Panc1 (cell line): ENCODE results near the gene SCARF2. TPM values are rescaled to one million over a fixed set of nuclear protein-coding genes. Genes with fewer than 3 reads are reported as not detected.
"Not testable (repeated sequence)": the region's sequence is repeated elsewhere in the genome, so short reads cannot be mapped to it uniquely, and the experiment has no call there.

Experiments
- ATAC-seq: fragments of 200-7000 bp; cut with Tn5 transposase; 2 replicates; pipeline ENCODE4 v1.9.1; 2020; ENCODE audit warnings: mild to moderate bottlenecking, moderate library complexity
- BruUV-seq: library from RNA; stranded (reverse); fragments of 400-500 nt; replicated peaks from 2 replicates; lab custom pipeline; 2021; lab: Mats Ljungman, UMichigan
- CTCF ChIA-PET: fragments of 300-600 bp; sonication (Branson Sonifier 250); formaldehyde crosslinking; loops from one replicate; lab custom pipeline; 2022; ENCODE audit warnings: antibody characterized with exemption; lab: Charles Lee
- POLR2A ChIA-PET: fragments of 300-600 bp; sonication (Branson Sonifier 250); formaldehyde crosslinking; loops from one replicate; lab custom pipeline; 2022; ENCODE audit warnings: antibody characterized with exemption; lab: Charles Lee
- DNase-seq: peaks from one replicate; pipeline ENCODE4 v3.0.0-alpha.2; 2010; ENCODE audit warnings: low read depth, low spot score
- H3K27ac ChIP-seq: 2 replicates; pipeline ENCODE4 v1.5.1; 2011; ENCODE audit warnings: mild to moderate bottlenecking, low read length, inconsistent platforms
- H3K27me3 ChIP-seq: fragments of 200-500 bp; sonication (Bioruptor generic); 2 replicates; pipeline ENCODE4 v1.6.0; 2014; ENCODE audit warnings: low read length, inconsistent platforms; ENCODE audit not compliant: control insufficient read depth, insufficient read depth
- H3K36me3 ChIP-seq: fragments of 200-500 bp; sonication (Bioruptor generic); 2 replicates; pipeline ENCODE4 v1.5.1; 2014; ENCODE audit warnings: inconsistent platforms, mild to moderate bottlenecking, low read length, moderate library complexity; ENCODE audit not compliant: control insufficient read depth, insufficient read depth
- H3K4me1 ChIP-seq: 2 replicates; pipeline ENCODE4 v1.5.1; 2011; ENCODE audit warnings: inconsistent platforms, mild to moderate bottlenecking, low read length, moderate library complexity; ENCODE audit not compliant: control insufficient read depth, insufficient read depth
- H3K4me3 ChIP-seq, 2 experiments: 2 replicates each; pipeline ENCODE4 v1.5.1; 2011 to 2012; ENCODE audit warnings: low read depth in 2 of 2, low read length in 2 of 2, mild to moderate bottlenecking in 2 of 2, inconsistent platforms in 1 of 2, moderate library complexity in 1 of 2
- H3K9me3 ChIP-seq: fragments of 200-500 bp; sonication (Bioruptor generic); 2 replicates; pipeline ENCODE4 v1.5.1; 2014; ENCODE audit warnings: low read depth, mild to moderate bottlenecking, inconsistent platforms, low read length, moderate library complexity; ENCODE audit not compliant: control insufficient read depth, insufficient read depth
- CTCF ChIP-seq: fragments of 450-650 bp; IDR thresholded peaks from 2 replicates; pipeline ENCODE4 v1.5.1; 2017; ENCODE audit warnings: mild to moderate bottlenecking
- POLR2AphosphoS5 ChIP-seq: IDR thresholded peaks from 2 replicates; pipeline ENCODE4 v1.6.1; 2012; ENCODE audit warnings: mild to moderate bottlenecking, low read depth, low read length, moderate library complexity
- SIN3A ChIP-seq: IDR thresholded peaks from 2 replicates; pipeline ENCODE4 v1.6.1; 2012; ENCODE audit warnings: low read depth, mild to moderate bottlenecking, low read length, moderate library complexity, borderline replicate concordance; ENCODE audit not compliant: insufficient read depth
- TCF7L2 ChIP-seq: IDR thresholded peaks from 2 replicates; pipeline ENCODE4 v1.6.1; 2011; ENCODE audit warnings: mild to moderate bottlenecking, low read depth, low read length, inconsistent platforms
- in situ Hi-C: cut with HindIII; loops from 2 replicates; pipeline ENCODE4 v1.10.0; 2016; ENCODE audit warnings: low sequenced_read_pairs, low pct_unique_long_range_greater_than_20kb
- intact Hi-C: fragments of 100-400 bp; cut with micrococcal nuclease; formaldehyde crosslinking; loops from one replicate; pipeline ENCODE4 v1.10.0; 2022; ENCODE audit not compliant: unreplicated experiment
- total RNA-seq: library from RNA; stranded (reverse); gene quantifications from one replicate; pipeline ENCODE4 v1.2.1, GENCODE V29; 2021; ENCODE audit not compliant: unreplicated experiment
- TF ChIP-seq, protein P1 (sequence below), 2 experiments: IDR thresholded peaks; 2 replicates each; pipeline ENCODE4 v1.6.1; 2011 to 2012; ENCODE audit warnings: low read depth in 2 of 2, control low read depth in 1 of 2, low read length in 1 of 2, mild to moderate bottlenecking in 1 of 2, moderate library complexity in 1 of 2; ENCODE audit not compliant: insufficient read depth in 1 of 2

Gene SCARF2
- total RNA-seq, 1 experiment from 2014 or later: 3.2 TPM

GRCh38 chr22:20471126-20471833, 33.7 kb upstream of the SCARF2 start:
- Histone ChIP-seq H3K36me3 (no peaks in the 10 kb centered on the region), H3K27me3 (no peaks in the 10 kb centered on the region), H3K27ac (no peak overlapping the region), H3K4me3 (no peak overlapping the region), H3K4me1 (no peaks in the 10 kb centered on the region), H3K9me3 (no peaks in the 10 kb centered on the region)
- in situ Hi-C loops: no loop called here
- DNase-seq (no peak), ATAC-seq (no peak)
- TF ChIP-seq POLR2AphosphoS5 (no peak), SIN3A (no peak), TCF7L2 (no peak), CTCF (no peak)
- TF ChIP-seq, protein P1, sequence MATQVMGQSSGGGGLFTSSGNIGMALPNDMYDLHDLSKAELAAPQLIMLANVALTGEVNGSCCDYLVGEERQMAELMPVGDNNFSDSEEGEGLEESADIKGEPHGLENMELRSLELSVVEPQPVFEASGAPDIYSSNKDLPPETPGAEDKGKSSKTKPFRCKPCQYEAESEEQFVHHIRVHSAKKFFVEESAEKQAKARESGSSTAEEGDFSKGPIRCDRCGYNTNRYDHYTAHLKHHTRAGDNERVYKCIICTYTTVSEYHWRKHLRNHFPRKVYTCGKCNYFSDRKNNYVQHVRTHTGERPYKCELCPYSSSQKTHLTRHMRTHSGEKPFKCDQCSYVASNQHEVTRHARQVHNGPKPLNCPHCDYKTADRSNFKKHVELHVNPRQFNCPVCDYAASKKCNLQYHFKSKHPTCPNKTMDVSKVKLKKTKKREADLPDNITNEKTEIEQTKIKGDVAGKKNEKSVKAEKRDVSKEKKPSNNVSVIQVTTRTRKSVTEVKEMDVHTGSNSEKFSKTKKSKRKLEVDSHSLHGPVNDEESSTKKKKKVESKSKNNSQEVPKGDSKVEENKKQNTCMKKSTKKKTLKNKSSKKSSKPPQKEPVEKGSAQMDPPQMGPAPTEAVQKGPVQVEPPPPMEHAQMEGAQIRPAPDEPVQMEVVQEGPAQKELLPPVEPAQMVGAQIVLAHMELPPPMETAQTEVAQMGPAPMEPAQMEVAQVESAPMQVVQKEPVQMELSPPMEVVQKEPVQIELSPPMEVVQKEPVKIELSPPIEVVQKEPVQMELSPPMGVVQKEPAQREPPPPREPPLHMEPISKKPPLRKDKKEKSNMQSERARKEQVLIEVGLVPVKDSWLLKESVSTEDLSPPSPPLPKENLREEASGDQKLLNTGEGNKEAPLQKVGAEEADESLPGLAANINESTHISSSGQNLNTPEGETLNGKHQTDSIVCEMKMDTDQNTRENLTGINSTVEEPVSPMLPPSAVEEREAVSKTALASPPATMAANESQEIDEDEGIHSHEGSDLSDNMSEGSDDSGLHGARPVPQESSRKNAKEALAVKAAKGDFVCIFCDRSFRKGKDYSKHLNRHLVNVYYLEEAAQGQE (IDR thresholded peaks at IDR 0.05; ENCODE audit: insufficient read depth in 1 of 2, low read depth in 2 of 2, low read length in 1 of 2): no peak
- ChIA-PET POLR2A (no interaction called here), CTCF (no interaction called here)
- no TSS peak for BruUV-seq
- intact Hi-C loops: no loop called here

DNA sequence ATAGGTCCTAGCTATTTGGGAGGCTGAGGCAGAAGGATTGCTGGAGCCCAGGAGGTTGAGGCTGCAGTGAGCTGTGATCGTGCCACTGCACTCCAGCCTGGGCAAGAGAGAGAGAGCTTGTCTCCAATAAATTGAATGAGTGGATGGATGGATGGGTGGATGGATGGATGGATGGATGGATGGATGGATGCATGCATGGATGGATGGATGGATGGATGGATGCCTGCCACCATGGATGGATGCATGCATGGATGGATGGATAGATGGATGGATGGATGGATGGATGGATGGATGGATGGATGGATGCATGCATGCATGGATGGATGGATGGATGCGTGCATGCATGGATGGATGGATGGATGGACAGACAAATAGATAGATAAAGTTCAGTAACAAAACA, 32.9 kb upstream of the SCARF2 start:
- H3K9me3 ChIP-seq, in situ Hi-C loops, intact Hi-C loops, H3K27ac ChIP-seq, H3K27me3 ChIP-seq, H3K4me1 ChIP-seq, BruUV-seq, H3K36me3 ChIP-seq, DNase-seq, ATAC-seq, CTCF ChIA-PET, POLR2A ChIA-PET, H3K4me3 ChIP-seq: not testable (repeated sequence)

DNA sequence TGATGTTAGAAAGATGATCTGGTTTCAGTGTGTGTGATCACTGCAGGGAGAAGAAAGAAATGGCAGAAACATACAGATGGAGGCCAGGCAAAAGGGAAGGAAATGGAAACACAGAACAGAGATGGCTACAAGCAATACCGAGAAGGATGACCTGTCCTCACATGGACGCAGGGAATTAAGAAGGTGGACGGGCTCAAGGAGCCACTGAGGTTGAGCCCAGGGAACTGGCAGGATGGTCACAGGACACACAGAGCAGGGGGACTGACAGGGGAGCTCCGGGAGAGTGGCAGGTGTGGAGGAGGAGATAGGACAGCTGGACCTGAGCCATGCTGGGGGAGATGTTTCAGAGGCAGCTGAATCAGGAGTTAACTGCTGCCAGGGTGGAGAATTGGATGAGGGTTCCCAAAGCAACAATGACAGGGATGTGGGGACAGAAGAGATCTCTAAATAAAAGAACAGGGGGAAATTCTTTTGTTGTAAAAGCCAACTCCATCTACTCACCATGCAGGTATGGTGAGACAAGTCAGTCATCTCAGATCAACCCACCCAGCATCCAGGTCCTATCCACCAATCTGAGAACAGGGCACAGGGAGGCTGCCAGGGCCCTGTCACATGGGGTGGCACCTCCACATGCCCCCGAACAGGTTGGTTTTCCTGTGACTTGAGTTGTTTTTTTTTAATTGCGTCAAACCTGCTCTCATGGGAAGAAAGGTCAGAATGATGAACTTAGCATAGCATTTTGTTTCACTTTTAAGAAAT, 31.7 kb upstream of the SCARF2 start:
- Histone ChIP-seq H3K4me3 (no peak overlapping the region), H3K36me3 (no peaks in the 10 kb centered on the region), H3K9me3 (no peaks in the 10 kb centered on the region), H3K27me3 (no peaks in the 10 kb centered on the region), H3K4me1 (no peaks in the 10 kb centered on the region), H3K27ac (no peak overlapping the region)
- intact Hi-C loops: no loop called here
- TF ChIP-seq, protein P1 (IDR thresholded peaks at IDR 0.05; ENCODE audit: insufficient read depth in 1 of 2, low read depth in 2 of 2, low read length in 1 of 2): no peak
- ATAC-seq: no peak
- ChIA-PET CTCF (no interaction called here), POLR2A (no interaction called here)
- no TSS peak for BruUV-seq
- no peak for DNase-seq
- in situ Hi-C loops: no loop called here
